ENCODE results near the gene C10orf90.

GRCh38 chr10:126551202-126551601 lies 119.3 kb downstream of the C10orf90 start:
- TF ChIP-seq CTCF (IDR thresholded peaks at IDR 0.05): no peak
- no peak for TF ChIP-seq REST (IDR thresholded peaks at IDR 0.05; ENCODE audit: insufficient read depth in 1 of 2, low read depth in 2 of 2, low read length in 1 of 2)
- no peak for TF ChIP-seq TCF7L2 (IDR thresholded peaks at IDR 0.05; ENCODE audit: low read depth, low read length)
